ENCODE data around the gene LENG1. TPM values are rescaled to one million over a fixed set of nuclear protein-coding genes. Genes with fewer than 3 reads are reported as not detected.

The LENG1 gene
- total and polyA plus RNA-seq, 9 of the 15 experiments (the other 6 are each of a cell fraction or from before 2014, with no cell fraction given): 0.30 to 10.5 (median 4.7) TPM

GRCh38 chr19:54189145-54189734, 29.7 kb upstream of the LENG1 start, which contains the start of gene MBOAT7 (continued):
- TF ChIP-seq ZNF609 (CRISPR knock-in tag; IDR thresholded peaks at IDR 0.05; ENCODE audit: borderline replicate concordance) (no peak), GABPA (tag; conservative IDR thresholded peaks at IDR 0.05; ENCODE audit: low read depth) (no peak), NFATC3 (IDR thresholded peaks at IDR 0.05) (no peak; the same call in 1 of the 2 replicates), TAF9B (IDR thresholded peaks at IDR 0.05; ENCODE audit: partially characterized antibody) (no peak), YY1 (IDR thresholded peaks at IDR 0.05; ENCODE audit: borderline replicate concordance in 1 of 3, control insufficient read depth in 1 of 3, extremely low read depth in 1 of 3, insufficient read depth in 3 of 3, insufficient read length in 1 of 3, insufficient replicate concordance in 2 of 3, low read depth in 1 of 3, low read length in 2 of 3) (peak in 2 of 3 experiments; percentile 53 to 59), RAD21 (CRISPR knock-in tag; conservative IDR thresholded peaks at IDR 0.05 in 1 of 2, IDR thresholded peaks at IDR 0.05 in 1 of 2) (peak in 1 of 2 experiments; percentile 39; a peak in 2 of 4 replicates), TEAD4 (IDR thresholded peaks at IDR 0.05; ENCODE audit: low read length) (0 out of 2 replicates have a peak, but pooled peaks have one; percentile 16), TEAD4 (CRISPR knock-in tag; IDR thresholded peaks at IDR 0.05; ENCODE audit: borderline replicate concordance) (no peak), CTCF (IDR thresholded peaks at IDR 0.05 in 2 of 3, conservative IDR thresholded peaks at IDR 0.05 in 1 of 3; ENCODE audit: insufficient read depth in 2 of 3, low read depth in 1 of 3, low read length in 3 of 3) (peak in 2 of 3 experiments; percentile 31 to 57; a peak in 4 of 6 replicates), NR1H2 (CRISPR knock-in tag; IDR thresholded peaks at IDR 0.05) (0 out of 2 replicates have a peak, but pooled peaks have one; percentile 45), E2F5 (CRISPR knock-in tag; IDR thresholded peaks at IDR 0.05) (no peak), BCL6 (CRISPR knock-in tag; IDR thresholded peaks at IDR 0.05) (no peak), HMGN3 (IDR thresholded peaks at IDR 0.05; ENCODE audit: borderline replicate concordance, extremely low read depth, insufficient read length, low read depth, low read length) (peak; percentile 66)
- TF ChIP-seq, protein P1, sequence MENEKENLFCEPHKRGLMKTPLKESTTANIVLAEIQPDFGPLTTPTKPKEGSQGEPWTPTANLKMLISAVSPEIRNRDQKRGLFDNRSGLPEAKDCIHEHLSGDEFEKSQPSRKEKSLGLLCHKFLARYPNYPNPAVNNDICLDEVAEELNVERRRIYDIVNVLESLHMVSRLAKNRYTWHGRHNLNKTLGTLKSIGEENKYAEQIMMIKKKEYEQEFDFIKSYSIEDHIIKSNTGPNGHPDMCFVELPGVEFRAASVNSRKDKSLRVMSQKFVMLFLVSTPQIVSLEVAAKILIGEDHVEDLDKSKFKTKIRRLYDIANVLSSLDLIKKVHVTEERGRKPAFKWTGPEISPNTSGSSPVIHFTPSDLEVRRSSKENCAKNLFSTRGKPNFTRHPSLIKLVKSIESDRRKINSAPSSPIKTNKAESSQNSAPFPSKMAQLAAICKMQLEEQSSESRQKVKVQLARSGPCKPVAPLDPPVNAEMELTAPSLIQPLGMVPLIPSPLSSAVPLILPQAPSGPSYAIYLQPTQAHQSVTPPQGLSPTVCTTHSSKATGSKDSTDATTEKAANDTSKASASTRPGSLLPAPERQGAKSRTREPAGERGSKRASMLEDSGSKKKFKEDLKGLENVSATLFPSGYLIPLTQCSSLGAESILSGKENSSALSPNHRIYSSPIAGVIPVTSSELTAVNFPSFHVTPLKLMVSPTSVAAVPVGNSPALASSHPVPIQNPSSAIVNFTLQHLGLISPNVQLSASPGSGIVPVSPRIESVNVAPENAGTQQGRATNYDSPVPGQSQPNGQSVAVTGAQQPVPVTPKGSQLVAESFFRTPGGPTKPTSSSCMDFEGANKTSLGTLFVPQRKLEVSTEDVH (IDR thresholded peaks at IDR 0.05; ENCODE audit: low read depth, partially characterized antibody): no peak

All from K562 (cell line).